Neural cell (in vitro differentiated cells): ENCODE results near the gene NKIRAS1. TPM values are rescaled to one million over a fixed set of nuclear protein-coding genes. Genes with fewer than 3 reads are reported as not detected.

Experiments
- H2AFZ ChIP-seq: fragments of 200-600, 300-800 bp; sonication (generic), shearing (Covaris generic); 2 replicates; pipeline ENCODE4 v1.6.0; 2014; ENCODE audit warnings: low read depth, mild to moderate bottlenecking, antibody characterized with exemption, low read length, moderate library complexity
- H3F3A ChIP-seq: fragments of 200-600 bp; shearing (Covaris generic); 2 replicates; pipeline ENCODE4 v1.6.1; 2016; ENCODE audit warnings: mild to moderate bottlenecking, moderate library complexity, mixed read lengths, antibody characterized with exemption, low read length; ENCODE audit not compliant: insufficient read depth, poor library complexity, severe bottlenecking
- H3K27ac ChIP-seq: fragments of 200-600, 300-800 bp; sonication (generic), shearing (Covaris generic); 2 replicates; pipeline ENCODE4 v1.5.1; 2014; ENCODE audit warnings: mild to moderate bottlenecking, low read length, moderate library complexity
- H3K27me3 ChIP-seq: fragments of 300-800, 200-600 bp; sonication (generic), shearing (Covaris generic); 2 replicates; pipeline ENCODE4 v1.6.0; 2014; ENCODE audit warnings: mild to moderate bottlenecking, low read depth, low read length, moderate library complexity; ENCODE audit not compliant: insufficient read depth
- H3K36me3 ChIP-seq: fragments of 300-800, 200-600 bp; sonication (generic), shearing (Covaris generic); 2 replicates; pipeline ENCODE4 v1.5.1; 2014; ENCODE audit warnings: mild to moderate bottlenecking, antibody characterized with exemption, low read length, moderate library complexity; ENCODE audit not compliant: insufficient read depth
- H3K4me2 ChIP-seq: fragments of 300-800, 200-600 bp; sonication (generic), shearing (Covaris generic); 2 replicates; pipeline ENCODE4 v1.6.0; 2014; ENCODE audit warnings: mild to moderate bottlenecking, low read length
- H3K4me3 ChIP-seq: fragments of 300-800, 200-600 bp; sonication (generic), shearing (Covaris generic); 2 replicates; pipeline ENCODE4 v1.5.1; 2014; ENCODE audit warnings: mild to moderate bottlenecking, low read length, moderate library complexity
- H3K79me2 ChIP-seq: fragments of 200-600 bp; shearing (Covaris generic); replicated peaks from 2 replicates; pipeline ENCODE4 v1.6.0; 2014; ENCODE audit warnings: mild to moderate bottlenecking, low read length, moderate library complexity; ENCODE audit not compliant: insufficient read depth
- H3K9ac ChIP-seq: fragments of 300-800, 200-600 bp; sonication (generic), shearing (Covaris generic); 2 replicates; pipeline ENCODE4 v1.6.1; 2016; ENCODE audit warnings: mild to moderate bottlenecking, low read length, mixed read lengths
- H3K9me2 ChIP-seq: fragments of 200-600 bp; shearing (Covaris generic); 2 replicates; pipeline ENCODE4 v1.6.1; 2016; ENCODE audit warnings: mild to moderate bottlenecking, low read length, mixed read lengths; ENCODE audit not compliant: insufficient read depth
- H3K9me3 ChIP-seq: fragments of 200-600, 300-800 bp; sonication (generic), shearing (Covaris generic); 2 replicates; pipeline ENCODE4 v1.6.1; 2016; ENCODE audit warnings: mild to moderate bottlenecking, mixed run types, low read length, moderate library complexity, mixed read lengths
- H4K20me1 ChIP-seq: fragments of 200-600 bp; shearing (Covaris generic); 2 replicates; pipeline ENCODE4 v1.6.1; 2016; ENCODE audit warnings: mild to moderate bottlenecking, mixed run types; ENCODE audit not compliant: insufficient read depth
- EP300 ChIP-seq: fragments of 450-650 bp; conservative IDR thresholded peaks from 2 replicates; pipeline ENCODE4 v1.6.1; 2014; ENCODE audit warnings: antibody characterized with exemption, mild to moderate bottlenecking, moderate library complexity; ENCODE audit not compliant: poor library complexity, severe bottlenecking
- EZH2 ChIP-seq: fragments of 200-600, 300-800 bp; shearing (Covaris generic), sonication (generic); IDR thresholded peaks from 2 replicates; pipeline ENCODE4 v1.6.1; 2014; ENCODE audit warnings: antibody characterized with exemption, low read length, borderline replicate concordance, mild to moderate bottlenecking; ENCODE audit not compliant: insufficient read depth, poor library complexity, severe bottlenecking
- MXI1 ChIP-seq: fragments of 450-650 bp; conservative IDR thresholded peaks from 2 replicates; pipeline ENCODE4 v1.6.1; 2014; ENCODE audit warnings: antibody characterized with exemption, mild to moderate bottlenecking; ENCODE audit not compliant: poor library complexity, severe bottlenecking
- POLR2AphosphoS5 ChIP-seq: IDR thresholded peaks from 2 replicates; pipeline ENCODE4 v1.6.1; 2012
- RAD21 ChIP-seq: fragments of 450-650 bp; conservative IDR thresholded peaks from 2 replicates; pipeline ENCODE4 v1.6.1; 2014; ENCODE audit warnings: antibody characterized with exemption, mild to moderate bottlenecking, moderate library complexity
- SMC3 ChIP-seq: fragments of 450-650 bp; conservative IDR thresholded peaks from 2 replicates; pipeline ENCODE4 v1.6.1; 2014; ENCODE audit warnings: antibody characterized with exemption, mild to moderate bottlenecking, moderate library complexity; ENCODE audit not compliant: poor library complexity
- TAF1 ChIP-seq: IDR thresholded peaks from 2 replicates; pipeline ENCODE4 v1.6.1; 2012; ENCODE audit warnings: low read depth
- polyA plus RNA-seq: library from polyadenylated mRNA; depleted of rRNA; stranded (reverse); fragments of >200 nt; gene quantifications from 2 replicates; pipeline ENCODE4 v1.2.3, GENCODE V29; 2014
- TF ChIP-seq, protein P1 (sequence below): IDR thresholded peaks from 2 replicates; pipeline ENCODE4 v1.6.1; 2012; ENCODE audit warnings: borderline replicate concordance
- TF ChIP-seq, protein P2 (sequence below): fragments of 450-650 bp; IDR thresholded peaks from 2 replicates; pipeline ENCODE4 v1.5.1; 2014; ENCODE audit warnings: antibody characterized with exemption, mild to moderate bottlenecking, moderate library complexity; ENCODE audit not compliant: poor library complexity, severe bottlenecking

NKIRAS1 gene
- polyA plus RNA-seq, 1 donor from 2014 or later: 42.1 TPM

DNA sequence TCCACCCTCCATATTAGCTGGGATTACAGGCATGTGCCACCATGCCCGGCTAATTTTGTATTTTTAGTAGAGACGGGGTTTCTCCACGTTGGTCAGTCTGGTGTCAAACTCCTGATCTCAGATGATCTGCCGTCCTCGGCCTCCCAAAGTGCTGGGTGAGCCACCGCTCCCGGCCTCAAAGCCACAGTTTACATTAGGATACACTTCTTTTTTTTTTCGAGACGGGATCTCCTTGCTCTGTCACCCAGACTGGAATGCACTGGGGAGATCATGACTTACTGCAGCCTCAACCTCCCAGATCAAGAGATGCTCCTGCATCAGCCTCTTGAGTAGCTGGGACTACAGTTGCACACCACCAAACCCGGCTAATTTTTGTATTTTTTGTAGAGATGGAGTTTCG is 25.8 kb upstream of the NKIRAS1 start:
- H3K36me3 ChIP-seq: no peaks in the 10 kb centered on the region
- TF ChIP-seq MXI1 (no peak), SMC3 (no peak), EP300 (no peak), POLR2AphosphoS5 (no peak), EZH2 (no peak), RAD21 (no peak), TAF1 (no peak)
- TF ChIP-seq, protein P1, sequence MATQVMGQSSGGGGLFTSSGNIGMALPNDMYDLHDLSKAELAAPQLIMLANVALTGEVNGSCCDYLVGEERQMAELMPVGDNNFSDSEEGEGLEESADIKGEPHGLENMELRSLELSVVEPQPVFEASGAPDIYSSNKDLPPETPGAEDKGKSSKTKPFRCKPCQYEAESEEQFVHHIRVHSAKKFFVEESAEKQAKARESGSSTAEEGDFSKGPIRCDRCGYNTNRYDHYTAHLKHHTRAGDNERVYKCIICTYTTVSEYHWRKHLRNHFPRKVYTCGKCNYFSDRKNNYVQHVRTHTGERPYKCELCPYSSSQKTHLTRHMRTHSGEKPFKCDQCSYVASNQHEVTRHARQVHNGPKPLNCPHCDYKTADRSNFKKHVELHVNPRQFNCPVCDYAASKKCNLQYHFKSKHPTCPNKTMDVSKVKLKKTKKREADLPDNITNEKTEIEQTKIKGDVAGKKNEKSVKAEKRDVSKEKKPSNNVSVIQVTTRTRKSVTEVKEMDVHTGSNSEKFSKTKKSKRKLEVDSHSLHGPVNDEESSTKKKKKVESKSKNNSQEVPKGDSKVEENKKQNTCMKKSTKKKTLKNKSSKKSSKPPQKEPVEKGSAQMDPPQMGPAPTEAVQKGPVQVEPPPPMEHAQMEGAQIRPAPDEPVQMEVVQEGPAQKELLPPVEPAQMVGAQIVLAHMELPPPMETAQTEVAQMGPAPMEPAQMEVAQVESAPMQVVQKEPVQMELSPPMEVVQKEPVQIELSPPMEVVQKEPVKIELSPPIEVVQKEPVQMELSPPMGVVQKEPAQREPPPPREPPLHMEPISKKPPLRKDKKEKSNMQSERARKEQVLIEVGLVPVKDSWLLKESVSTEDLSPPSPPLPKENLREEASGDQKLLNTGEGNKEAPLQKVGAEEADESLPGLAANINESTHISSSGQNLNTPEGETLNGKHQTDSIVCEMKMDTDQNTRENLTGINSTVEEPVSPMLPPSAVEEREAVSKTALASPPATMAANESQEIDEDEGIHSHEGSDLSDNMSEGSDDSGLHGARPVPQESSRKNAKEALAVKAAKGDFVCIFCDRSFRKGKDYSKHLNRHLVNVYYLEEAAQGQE: no peak
- TF ChIP-seq, protein P2, sequence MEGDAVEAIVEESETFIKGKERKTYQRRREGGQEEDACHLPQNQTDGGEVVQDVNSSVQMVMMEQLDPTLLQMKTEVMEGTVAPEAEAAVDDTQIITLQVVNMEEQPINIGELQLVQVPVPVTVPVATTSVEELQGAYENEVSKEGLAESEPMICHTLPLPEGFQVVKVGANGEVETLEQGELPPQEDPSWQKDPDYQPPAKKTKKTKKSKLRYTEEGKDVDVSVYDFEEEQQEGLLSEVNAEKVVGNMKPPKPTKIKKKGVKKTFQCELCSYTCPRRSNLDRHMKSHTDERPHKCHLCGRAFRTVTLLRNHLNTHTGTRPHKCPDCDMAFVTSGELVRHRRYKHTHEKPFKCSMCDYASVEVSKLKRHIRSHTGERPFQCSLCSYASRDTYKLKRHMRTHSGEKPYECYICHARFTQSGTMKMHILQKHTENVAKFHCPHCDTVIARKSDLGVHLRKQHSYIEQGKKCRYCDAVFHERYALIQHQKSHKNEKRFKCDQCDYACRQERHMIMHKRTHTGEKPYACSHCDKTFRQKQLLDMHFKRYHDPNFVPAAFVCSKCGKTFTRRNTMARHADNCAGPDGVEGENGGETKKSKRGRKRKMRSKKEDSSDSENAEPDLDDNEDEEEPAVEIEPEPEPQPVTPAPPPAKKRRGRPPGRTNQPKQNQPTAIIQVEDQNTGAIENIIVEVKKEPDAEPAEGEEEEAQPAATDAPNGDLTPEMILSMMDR: no peak
- peaks cover 10% of the 10 kb centered on the region for H3F3A ChIP-seq
- no peaks in the 10 kb centered on the region for H4K20me1 ChIP-seq
- no peak overlapping the region for H3K4me3 ChIP-seq
- H3K27me3 ChIP-seq: no peaks in the 10 kb centered on the region
- H3K4me2 ChIP-seq: no peak overlapping the region
- no peak overlapping the region for H2AFZ ChIP-seq
- no peak overlapping the region for H3K27ac ChIP-seq
- no peaks in the 10 kb centered on the region for H3K9me2 ChIP-seq
- H3K9ac ChIP-seq: no peak overlapping the region
- H3K79me2 ChIP-seq: peaks cover 9% of the 10 kb centered on the region
- H3K9me3 ChIP-seq: no peaks in the 10 kb centered on the region

DNA sequence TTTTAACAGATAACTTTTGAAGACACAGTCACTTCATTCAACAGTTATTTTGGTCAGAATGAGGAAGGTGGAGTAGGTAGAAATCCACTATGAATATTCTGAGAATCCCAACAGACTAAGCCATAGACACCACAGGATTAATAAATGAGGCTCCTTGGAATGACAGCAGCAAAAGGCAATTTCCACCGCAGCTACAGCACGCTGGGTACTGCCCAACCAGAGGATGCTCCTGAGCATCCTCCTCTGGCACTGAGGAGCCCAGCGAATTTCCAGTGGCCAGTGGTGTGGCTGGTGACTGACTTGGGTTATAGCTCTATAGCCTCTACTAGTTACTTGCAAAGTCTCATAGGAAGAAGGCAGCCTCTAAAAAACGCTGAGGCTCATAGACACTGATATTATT is 24.6 kb upstream of the NKIRAS1 start:
- no peak overlapping the region for H3K27ac ChIP-seq
- no peak overlapping the region for H2AFZ ChIP-seq
- no peaks in the 10 kb centered on the region for H3K9me3 ChIP-seq
- H3K79me2 ChIP-seq: no peaks in the 10 kb centered on the region
- no peaks in the 10 kb centered on the region for H3K9me2 ChIP-seq
- H3K4me2 ChIP-seq: no peak overlapping the region
- H3K9ac ChIP-seq: no peak overlapping the region
- H3K4me3 ChIP-seq: no peak overlapping the region
- H3K36me3 ChIP-seq: no peaks in the 10 kb centered on the region
- peaks cover 6% of the 10 kb centered on the region for H3F3A ChIP-seq
- H3K27me3 ChIP-seq: no peaks in the 10 kb centered on the region
- no peaks in the 10 kb centered on the region for H4K20me1 ChIP-seq
- TF ChIP-seq, protein P2: no peak
- TF ChIP-seq TAF1: no peak
- no peak for TF ChIP-seq SMC3
- TF ChIP-seq EZH2: no peak
- TF ChIP-seq, protein P1: no peak
- TF ChIP-seq RAD21: no peak
- no peak for TF ChIP-seq EP300
- no peak for TF ChIP-seq POLR2AphosphoS5
- no peak for TF ChIP-seq MXI1
